ENCODE measurements around the gene STK25.

The STK25 gene

GRCh38 chr2:241492174-241492565 is 16.2 kb downstream of the STK25 start:
- no peak for DNase-seq

GRCh38 chr2:241491549-241492173 is 16.7 kb downstream of the STK25 start:
- no peak for DNase-seq

GRCh38 chr2:241490825-241491506 is 17.4 kb downstream of the STK25 start:
- no peak for DNase-seq

- no peak for DNase-seq
These were observed 18.4 kb downstream of the STK25 start for GRCh38 chr2:241489733-241490680.

GRCh38 chr2:241489088-241489487 is 19.3 kb downstream of the STK25 start:
- no peak for DNase-seq

- DNase-seq = no peak
These were observed 23.0 kb downstream of the STK25 start for GRCh38 chr2:241485172-241485911.

- no peak for DNase-seq
These were observed 25.1 kb downstream of the STK25 start for GRCh38 chr2:241483305-241483704.

- DNase-seq = no peak
These were observed 26.0 kb downstream of the STK25 start for GRCh38 chr2:241482126-241482955.

GRCh38 chr2:241481687-241482086 is 26.7 kb downstream of the STK25 start:
- no peak for DNase-seq

GRCh38 chr2:241479026-241479898 is 29.1 kb downstream of the STK25 start:
- no peak for DNase-seq

GRCh38 chr2:241478166-241478565 is 30.2 kb downstream of the STK25 start:
- DNase-seq = no peak

- DNase-seq = no peak
These were observed 33.1 kb downstream of the STK25 start for GRCh38 chr2:241475267-241475666.

- DNase-seq = no peak
These were observed 35.0 kb downstream of the STK25 start for GRCh38 chr2:241473399-241473798.

GRCh38 chr2:241469746-241470145 is 38.6 kb downstream of the STK25 start:
- no peak for DNase-seq

GRCh38 chr2:241468476-241468781 is 40.0 kb downstream of the STK25 start:
- DNase-seq = no peak

GRCh38 chr2:241467777-241468475 is 40.5 kb downstream of the STK25 start:
- no peak for DNase-seq

- no peak for DNase-seq
These were observed 42.2 kb downstream of the STK25 start for GRCh38 chr2:241466230-241466629.

GRCh38 chr2:241465543-241465942 is 42.8 kb downstream of the STK25 start:
- no peak for DNase-seq

- no peak for DNase-seq
These were observed 44.9 kb downstream of the STK25 start for GRCh38 chr2:241463276-241464135.
